Measurements from ENCODE around the gene HOPX.
"Not testable (repeated sequence)": the region's sequence is repeated elsewhere in the genome, so short reads cannot be mapped to it uniquely, and the experiment has no call there.

Gene HOPX

DNA sequence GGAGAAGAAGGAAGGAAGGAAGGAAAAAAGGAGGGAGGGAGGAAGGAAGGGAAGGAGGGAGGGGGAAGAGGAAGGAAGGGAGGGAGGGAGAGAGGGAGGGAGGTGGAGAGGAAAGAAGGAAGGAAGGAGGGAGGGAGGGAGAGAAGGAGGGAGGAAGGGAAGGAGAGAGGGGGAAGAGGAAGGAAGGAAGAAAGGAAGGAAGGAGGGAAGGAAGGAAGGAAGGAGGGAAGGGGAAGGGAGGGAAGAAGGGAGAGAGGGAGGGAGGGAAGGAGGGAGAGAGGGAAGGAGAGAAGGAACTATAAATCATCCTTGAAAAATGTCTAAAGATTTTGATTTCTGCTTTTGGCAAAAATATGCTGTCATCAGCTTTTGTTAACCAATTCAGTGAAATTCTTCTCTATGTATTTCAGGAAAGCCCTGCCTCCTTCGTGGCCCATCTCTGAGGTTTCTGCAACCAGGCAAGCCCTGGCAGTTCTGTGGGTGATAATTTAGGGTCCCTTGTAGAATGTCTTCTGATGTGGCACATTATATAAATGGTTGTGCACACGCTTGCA, 7.1 kb upstream of the HOPX start:
- no peak for DNase-seq (ENCODE audit: low read depth)

DNA sequence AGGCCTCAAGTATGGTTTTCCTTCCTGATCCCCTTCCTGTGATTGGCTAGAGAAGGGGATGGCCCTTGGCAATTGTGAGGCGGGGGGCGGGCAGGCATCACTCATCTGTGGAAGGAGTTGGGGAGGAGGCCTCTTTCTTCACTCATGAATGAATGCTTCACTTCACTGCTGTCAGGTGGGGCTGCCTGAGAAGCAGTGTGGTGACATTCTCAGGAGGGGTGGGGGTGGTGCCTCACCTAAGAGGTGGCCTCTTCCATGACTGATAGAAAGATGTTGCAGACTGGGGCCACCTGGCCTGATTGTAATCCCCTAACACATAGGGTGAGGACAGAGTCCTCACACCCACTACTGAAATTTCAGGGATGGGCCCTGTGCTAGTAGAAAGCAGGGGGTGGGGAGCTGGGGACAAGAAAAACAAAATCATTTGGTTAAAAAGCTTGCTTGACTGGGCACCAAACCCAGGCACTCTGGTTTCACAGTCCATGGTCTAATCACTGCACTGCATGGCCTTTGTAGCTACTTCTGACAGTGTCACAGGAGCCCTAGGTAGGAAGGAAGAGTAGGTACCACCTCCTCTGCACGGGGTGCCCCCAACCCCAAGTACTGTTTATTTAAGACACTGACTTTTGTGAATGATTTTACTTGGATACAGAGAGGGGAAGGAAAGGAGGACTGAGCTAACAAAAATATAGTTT, 5.6 kb upstream of the HOPX start:
- DNase-seq (ENCODE audit: low read depth): no peak

DNA sequence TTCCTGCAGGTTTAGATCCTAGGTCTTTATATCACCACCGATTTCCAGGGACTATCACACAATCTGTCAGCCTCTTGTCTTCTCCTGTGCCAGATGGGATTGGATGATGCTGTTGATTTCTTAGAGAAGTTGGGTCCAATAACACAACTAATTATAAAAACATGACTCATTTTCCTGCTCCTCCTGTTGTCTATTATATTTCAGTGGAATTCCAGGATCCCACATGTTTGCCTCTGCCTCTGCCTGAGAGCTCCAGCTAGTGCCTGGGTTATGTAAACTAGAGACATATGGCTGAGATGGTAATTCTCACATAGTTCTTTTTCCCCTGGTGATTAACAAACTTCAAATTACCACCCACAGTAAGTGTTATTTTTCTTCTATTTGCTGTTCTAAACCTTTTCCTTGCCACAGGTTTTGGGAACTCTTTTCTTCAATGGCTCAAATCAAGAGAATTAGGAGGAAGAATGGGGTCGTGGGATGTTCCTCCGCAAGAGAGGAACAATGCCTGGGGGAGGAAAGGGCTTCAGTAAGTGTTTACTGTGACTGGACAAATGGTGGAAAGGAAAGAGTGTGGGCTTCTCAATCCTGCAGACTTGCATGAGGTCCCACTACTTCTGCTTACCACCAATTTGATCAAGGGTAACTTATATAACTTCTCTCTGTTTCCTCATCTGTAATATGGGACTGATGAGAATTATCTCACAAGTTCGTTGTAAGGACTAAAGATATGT, 3.4 kb upstream of the HOPX start:
- DNase-seq (ENCODE audit: low read depth): no peak

DNA sequence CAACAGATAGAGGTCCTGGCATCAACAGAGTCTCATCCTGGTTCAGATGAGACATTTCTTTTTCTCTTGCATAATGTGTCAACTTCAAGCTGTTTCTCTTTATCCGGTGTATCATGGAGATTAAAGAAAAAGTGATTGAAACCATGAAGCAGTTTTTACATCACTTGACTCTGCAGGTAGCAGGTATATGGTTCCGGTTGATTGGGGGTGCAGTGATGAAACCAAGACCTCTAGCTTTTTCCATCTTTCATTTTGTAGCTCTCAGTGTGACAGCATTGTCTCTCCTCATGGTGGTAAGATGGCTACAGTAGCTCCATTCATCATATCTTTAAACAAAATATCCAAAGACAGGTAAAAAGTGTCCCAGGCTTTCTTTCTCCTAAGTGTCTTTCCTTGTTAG, 2.4 kb upstream of the HOPX start:
- no peak for DNase-seq (ENCODE audit: low read depth)

DNA sequence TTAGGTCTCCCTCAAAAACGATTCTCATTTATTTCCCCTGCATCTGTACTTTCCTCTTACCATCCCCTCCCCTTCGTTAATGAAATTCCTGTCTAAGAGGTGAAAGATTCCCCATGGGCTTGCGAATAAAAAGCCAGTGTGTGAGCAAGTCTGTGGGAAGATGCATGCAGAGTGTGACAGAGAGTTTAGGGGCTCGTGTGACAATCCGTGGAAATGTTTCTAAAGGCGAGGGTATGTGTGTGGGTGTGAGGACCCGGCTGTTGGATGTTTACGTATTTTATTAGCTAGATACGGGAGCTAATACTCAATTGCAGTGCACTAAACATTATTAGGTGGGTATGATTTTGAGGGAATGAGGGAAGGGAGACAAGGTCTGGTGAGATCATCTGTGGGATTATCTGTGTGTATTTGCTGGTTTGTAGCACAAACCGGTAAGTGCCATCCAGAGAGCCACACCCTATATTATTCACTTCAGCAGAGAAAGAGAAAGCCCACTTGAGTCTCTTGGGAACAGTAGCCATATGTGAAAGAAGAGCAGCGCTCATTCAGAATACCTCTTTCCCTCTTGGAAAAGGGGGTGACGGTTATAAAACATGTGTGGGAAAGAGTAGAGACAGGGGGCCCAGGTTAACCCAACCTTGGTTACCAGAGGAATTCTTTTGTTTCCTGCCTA, 893 bp upstream of the HOPX start:
- DNase-seq (ENCODE audit: low read depth): no peak

DNA sequence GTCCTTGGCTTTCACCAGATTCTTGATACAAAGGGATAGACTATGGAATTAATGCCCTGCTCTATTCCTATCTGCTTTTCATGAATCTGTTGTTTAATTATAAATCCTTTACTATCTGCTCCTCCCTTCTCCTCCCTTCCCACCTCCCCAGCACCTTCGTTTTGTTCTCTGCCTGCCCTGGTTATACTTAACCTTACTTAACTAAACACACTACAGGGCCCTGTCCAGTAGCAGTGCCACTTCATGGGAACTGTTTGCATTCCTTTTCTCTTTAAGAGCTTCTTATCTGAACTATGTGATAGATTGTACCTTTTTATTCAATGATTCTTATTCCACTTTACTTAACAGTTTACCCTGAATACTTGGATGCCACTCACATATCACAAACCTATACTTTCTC, 830 bp downstream of the HOPX start:
- DNase-seq (ENCODE audit: low read depth): no peak

DNA sequence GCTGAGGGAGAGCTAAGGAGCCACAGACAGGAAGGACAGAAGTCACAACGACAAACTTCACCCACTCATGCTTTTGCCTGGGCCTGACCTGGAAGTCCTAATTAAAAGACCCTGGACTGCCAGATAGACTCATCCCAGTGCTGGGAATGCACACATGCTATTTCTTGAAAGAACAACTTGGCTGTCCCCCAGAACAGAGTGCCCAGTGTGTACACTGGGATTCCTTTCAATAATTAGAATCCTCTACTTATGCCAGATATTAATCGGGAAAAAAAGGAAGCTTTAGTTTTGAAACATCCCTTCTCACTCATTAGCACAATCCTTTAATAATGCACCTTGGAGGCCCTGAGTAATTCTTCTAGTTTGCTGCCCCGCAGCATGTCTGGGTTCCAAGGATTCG, 3.4 kb downstream of the HOPX start:
- no peak for DNase-seq (ENCODE audit: low read depth)

DNA sequence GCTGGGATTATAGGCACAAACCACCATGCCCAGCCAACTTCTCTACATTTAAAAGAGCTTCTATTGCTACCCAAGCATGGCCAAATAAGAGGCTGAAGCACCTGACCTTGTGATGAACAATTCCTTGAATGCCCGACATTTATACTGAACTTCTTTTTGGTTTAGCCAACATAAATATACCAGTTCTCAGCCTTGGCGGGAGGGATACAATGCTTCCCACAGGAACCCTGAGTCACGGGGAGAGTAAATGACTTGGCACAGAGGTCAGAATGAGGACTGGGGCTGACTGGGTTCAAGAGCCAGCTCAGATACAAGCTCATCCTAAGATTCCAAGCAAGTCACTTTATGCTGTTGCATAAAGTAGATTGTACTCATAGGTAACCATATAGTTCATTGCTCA, 6.1 kb downstream of the HOPX start:
- no peak for DNase-seq (ENCODE audit: low read depth)

DNA sequence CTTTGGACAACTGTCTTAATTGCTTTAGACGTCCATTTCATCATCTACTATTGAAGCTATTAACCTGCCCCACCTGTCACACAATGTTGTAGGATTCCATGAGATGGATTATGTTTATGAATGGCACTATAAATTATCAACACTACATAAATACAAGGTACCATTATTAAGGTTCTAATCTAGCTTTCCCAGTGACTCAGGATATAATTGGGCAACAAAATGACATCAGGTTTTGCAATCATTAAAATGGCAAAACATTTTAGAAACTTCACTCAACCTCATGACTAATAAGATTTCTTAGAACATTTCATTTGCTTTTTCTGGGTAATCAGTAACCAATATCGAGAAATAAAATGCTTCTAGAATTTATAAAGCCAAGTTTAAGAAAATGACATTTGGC, 9.2 kb downstream of the HOPX start:
- DNase-seq (ENCODE audit: low read depth): no peak

DNA sequence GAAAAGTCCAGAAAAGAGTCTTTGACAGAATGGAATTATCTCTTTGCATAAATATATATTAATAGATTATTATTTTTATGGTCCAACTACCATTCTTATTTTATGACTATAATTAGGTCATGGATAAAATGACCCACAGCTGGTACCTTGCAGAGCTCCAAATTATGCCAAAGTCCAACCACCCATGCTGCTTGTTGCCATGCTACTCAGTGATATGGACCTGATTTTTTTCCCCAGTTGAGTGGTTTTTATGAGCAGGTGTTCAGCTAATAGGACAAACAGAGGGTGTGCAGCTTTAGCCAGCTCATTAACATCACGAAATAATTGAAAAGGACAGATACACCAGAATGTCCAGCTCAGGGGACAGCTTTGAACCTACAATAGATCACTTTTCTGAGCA, 9.7 kb downstream of the HOPX start:
- no peak for DNase-seq (ENCODE audit: low read depth)

DNA sequence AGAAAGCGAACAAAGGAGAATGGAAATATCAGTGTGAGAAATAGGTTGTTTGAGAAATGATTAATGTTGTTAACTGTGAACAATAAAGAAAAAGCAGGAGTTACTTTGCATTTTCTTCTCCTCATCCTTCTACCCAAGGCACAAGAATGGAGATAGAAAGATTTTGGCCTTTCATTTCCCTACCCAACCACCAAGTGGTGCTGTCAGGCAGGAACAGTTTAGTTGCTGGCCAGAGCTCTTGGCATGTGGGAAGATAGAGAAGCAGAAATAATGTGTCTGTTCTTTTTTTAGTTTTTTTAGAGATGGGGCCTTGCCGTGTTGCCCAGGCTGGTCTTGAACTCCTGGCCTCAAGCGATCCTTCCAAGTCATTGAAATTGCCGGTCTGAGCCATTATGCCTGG, 12.8 kb downstream of the HOPX start:
- no peak for DNase-seq (ENCODE audit: low read depth)

DNA sequence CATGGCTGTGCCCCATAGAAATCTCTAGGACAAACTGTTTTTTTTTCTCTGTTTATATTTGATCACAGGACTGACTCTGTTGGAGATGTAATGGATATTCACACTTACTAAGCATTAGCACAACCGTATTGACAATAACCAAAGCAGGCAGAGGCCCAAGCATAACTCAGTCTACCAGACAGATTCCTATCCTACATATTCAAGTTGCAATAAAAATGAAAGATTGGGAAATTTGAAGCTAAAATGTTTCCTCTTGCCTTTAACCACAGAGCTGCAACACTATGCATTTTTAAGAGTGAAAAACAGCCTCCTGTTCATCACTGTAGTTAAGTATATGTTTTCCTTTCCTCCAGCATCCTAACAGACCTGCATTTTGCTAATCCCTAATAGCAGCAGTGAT, 13.7 kb downstream of the HOPX start:
- not testable (repeated sequence) for DNase-seq (ENCODE audit: low read depth)

DNA sequence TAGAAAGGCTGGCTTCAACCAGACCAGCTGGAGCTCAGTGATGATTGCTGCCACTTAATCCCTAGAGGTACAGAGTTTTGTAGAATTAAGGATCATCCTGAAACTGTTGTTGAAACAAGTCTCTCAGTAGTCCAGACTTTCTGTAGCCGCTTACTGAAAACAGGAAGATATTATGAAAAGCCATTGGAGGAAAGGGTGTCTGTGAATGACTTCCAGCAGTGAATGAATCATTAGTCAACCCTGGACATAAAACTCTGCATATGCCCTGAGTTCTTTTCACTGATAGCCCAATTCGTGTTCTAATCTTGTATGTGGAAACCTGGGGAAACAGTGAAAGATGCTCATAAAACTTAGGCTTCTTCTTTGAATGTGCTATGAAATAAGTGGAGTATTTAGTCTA, 14.8 kb downstream of the HOPX start:
- no peak for DNase-seq (ENCODE audit: low read depth)

DNA sequence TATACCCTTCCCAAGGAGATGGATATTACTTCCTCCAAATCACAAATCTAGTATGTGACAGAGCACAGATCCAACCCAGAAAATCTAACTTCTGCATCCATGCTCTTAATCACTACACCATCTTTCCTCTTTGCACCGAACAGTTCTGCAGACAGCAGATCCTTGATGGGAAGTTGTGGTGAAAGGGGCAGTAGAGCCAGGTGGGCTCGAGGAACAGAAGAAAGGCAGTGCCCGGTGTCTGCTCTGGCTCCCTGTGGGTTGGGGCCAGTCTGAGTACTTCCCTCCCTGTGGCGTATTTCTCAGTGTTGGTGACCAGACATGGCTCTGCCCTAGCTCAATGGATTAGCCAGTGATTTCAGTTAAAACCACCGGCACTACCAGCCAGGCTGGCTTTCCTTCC, 15.3 kb downstream of the HOPX start:
- no peak for DNase-seq (ENCODE audit: low read depth)

DNA sequence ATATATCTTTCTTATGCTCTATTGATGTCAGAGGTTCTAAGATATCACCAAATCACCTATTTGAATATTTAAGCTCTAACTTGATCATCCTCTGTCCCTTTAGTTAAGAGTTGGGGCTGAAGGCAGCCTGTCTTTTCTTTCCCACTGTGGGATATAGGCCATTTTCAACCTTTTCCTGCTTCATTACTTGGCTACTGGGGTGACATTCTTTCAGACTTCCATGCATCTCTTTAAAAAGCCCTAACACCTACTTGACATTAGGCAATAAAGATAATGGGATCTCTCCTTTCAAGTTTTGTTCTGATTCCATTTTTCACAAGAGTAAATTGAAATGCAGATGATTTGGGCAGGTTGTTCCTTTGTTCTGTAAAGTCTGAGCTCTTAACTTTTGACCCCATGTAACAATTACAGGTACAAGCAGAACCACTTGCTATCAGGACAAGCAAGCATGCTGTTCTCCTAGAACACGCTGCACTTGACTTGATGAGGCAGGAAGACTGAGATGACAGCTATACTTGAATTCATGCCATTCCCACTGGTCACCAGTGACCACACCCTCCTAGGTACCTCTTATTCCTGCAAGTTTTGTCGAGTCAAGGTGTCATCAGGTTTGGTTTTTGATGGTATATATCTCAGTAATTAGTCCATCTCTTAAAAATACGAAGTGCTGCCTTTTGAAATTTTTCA, 18.2 kb downstream of the HOPX start:
- DNase-seq (ENCODE audit: low read depth): no peak

DNA sequence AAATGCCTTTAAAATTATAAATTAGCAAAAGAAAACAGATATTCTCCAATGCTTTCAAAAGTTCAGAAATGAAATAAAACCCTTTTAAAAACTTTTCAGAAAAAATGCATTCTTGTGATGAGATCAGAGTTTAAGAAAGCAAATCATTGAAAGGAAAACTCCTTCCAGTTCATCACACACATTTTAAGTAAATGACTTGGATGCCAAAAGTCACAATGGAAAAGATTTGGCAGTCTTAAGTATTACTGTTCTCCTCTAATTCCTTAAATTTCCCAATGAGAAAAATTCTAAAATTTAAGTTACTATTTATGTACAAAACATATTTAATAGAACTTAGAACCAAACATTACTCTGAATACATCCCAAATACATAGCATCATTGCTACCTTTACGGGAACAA, 21.1 kb downstream of the HOPX start:
- DNase-seq (ENCODE audit: low read depth): no peak

DNA sequence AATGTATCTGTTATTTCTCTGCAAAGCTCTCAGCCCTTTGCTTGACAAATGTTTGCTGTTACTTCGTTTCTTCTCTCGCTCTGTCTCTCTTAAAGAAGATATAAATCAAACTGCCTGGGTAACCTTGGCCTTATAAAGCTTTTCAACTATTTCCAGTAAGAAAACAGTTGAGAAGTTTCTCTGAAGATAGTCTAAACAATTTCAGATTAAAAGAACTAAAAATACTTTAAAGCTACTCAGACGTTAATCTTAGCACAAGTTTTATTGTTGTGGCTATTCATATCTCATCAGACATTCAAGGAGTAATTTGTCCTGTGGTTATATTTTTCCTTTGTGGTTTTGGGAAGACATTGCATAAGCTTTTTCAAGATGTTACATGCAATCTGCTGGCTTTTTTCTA, 22.6 kb downstream of the HOPX start:
- no peak for DNase-seq (ENCODE audit: low read depth)

DNA sequence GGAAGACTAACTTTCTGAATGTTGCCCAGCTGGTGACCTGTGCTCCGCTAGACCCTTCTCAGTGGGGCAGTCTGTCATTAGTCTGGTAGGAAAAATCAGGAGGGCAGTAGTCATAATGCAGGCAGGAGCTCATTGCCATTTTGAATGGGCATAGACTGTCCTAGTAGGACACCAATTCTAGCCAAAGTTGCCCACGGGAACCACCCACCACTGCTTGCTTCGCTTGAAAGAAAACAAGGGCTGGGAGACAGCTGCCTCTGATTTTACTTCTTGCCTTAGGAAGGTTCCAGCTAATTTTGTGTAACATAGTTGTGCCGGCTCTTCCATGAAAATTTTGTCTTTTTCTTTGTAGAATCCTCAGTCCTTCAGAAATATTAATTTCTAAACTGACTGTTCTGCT, 23.3 kb downstream of the HOPX start:
- DNase-seq (ENCODE audit: low read depth): no peak

DNA sequence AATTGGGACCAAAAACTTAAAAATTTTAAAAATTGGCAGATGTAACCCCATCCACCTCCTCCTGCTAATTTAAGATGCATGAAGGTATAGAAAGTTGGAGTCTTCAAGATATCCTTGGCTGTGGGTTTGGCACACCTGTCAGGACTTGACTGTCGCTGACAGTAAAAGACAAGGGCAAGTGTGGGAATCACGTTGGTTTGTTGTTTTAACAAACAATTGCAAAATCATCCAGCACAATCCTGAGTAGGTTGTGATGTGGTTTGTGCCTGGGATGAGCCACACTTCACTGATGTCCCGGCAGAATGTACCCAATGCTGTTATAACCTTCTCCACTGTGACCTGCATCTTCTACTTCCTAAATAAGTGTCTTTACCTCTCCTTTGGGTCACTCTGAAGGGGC, 24.0 kb downstream of the HOPX start:
- DNase-seq (ENCODE audit: low read depth): no peak

DNA sequence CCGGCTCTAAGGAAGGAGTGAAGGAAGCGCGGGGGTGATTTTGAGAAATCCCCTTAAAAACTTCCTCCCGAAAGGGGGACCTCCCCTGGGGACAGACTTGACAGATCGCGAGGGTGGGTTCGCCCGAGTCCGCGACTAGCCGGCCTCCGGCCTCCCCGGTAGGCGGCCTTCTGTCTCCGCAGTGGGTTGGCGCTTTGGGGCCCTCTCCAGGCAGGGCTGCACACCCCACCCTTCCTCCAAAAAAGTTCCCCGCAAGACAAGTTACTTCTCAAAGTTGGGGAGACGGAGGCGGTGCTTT, 24.8 kb downstream of the HOPX start:
- DNase-seq (ENCODE audit: low read depth): peak; percentile 41

DNA sequence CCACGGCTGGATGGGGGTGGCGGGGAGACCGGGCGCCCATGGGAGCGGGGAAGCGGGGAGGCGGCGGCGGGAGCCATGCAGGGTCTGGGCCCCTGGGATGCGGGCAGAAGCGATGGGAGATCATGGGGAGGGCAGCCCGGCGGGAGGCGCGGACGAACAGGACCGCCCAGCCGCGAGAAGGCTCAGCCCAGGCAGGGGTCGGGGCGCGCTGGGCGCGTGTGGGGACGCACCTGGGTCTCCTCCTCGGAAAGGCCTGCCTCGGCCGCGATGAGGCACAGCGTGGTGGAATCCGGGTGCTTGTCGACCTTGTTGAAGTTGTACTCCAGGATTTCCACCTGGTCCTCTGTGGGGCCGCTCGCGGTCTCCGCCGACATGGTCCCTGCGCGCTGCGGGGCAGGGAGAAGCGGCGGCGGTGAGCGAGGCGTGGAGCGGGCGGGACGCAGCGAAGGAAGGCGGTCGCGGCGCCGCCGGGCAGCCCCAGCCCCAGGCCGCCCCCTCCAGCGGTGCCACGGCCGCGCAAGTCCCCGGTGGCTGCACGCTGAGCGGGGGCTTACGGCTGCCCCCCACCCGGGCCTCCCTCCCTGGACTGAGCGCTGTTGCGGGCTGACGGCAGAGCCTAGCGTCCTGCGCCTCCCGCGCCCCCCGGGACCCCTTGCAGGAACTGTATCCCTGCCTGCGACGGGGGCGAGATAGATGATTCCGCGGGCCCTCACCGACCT, 25.3 kb downstream of the HOPX start:
- peak; percentile 7 for DNase-seq (ENCODE audit: low read depth)

DNA sequence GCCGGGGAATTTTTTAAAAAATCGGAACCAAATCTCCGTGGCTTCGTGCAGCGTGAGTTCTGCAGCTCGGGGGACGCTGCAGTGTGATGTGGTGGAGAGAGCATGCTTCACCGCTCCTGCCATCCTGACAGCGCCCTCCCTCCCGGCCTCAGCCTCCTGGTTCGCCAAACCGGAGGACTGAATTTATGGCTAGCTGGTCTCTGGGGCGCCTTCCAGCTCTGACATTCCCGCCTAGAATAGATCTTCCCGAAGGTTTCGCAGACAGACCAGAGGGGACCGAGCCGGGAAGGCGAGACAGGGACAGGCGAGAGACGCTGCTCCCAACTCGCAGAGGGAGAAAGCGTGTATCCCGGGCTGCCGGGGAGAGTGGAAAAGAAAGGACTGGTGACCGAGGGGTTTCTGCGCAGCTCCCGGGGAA, 25.9 kb downstream of the HOPX start:
- no peak for DNase-seq (ENCODE audit: low read depth)
